Cardiac fibroblast (primary cell): ENCODE measurements around the gene RGS18.

Experiments used
- DNase-seq, 2 donors: peaks; one replicate each; pipeline versions ENCODE4 v3.0.0 to v3.0.0-alpha.2; 2010; ENCODE audit warnings: low read depth in 2 of 2
- H3K4me3 ChIP-seq, 2 donors: replicated peaks in 1 of 2; 1 replicate in 1 of 2; 2 replicates in 1 of 2; pipeline ENCODE4 v1.5.1; 2011; ENCODE audit warnings: low read depth in 2 of 2, low read length in 2 of 2, mild to moderate bottlenecking in 2 of 2, moderate library complexity in 1 of 2
- TF ChIP-seq, protein P1 (sequence below): IDR thresholded peaks from one replicate; pipeline ENCODE4 v1.5.1; 2011; ENCODE audit warnings: low read depth, mild to moderate bottlenecking, low read length, inconsistent platforms

Gene RGS18, protein sequence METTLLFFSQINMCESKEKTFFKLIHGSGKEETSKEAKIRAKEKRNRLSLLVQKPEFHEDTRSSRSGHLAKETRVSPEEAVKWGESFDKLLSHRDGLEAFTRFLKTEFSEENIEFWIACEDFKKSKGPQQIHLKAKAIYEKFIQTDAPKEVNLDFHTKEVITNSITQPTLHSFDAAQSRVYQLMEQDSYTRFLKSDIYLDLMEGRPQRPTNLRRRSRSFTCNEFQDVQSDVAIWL

DNA sequence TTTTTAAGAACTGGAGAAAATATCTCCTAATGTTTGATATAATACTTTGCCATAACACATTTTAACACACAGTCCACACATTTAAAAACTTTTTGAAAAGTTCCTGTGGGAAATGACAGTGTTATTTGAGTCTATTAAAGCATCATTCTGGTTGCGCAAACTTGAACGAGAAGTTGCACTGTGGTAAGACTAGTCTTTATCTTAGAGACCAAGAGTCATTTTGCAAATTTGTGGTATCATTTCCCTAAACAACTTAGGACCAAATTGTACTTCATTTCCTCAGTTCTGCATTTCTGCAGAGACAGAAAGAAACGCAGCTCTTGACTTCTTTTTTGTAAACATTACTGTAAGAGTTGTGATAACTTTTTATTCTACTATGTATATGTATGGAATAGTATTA, at the start of gene RGS18:
Gene RGS18, plus strand, starts transcription at position 282 of the 400 bp plus-strand sequence. CDS start 176 bp downstream, outside the sequence.
- TF ChIP-seq, protein P1, sequence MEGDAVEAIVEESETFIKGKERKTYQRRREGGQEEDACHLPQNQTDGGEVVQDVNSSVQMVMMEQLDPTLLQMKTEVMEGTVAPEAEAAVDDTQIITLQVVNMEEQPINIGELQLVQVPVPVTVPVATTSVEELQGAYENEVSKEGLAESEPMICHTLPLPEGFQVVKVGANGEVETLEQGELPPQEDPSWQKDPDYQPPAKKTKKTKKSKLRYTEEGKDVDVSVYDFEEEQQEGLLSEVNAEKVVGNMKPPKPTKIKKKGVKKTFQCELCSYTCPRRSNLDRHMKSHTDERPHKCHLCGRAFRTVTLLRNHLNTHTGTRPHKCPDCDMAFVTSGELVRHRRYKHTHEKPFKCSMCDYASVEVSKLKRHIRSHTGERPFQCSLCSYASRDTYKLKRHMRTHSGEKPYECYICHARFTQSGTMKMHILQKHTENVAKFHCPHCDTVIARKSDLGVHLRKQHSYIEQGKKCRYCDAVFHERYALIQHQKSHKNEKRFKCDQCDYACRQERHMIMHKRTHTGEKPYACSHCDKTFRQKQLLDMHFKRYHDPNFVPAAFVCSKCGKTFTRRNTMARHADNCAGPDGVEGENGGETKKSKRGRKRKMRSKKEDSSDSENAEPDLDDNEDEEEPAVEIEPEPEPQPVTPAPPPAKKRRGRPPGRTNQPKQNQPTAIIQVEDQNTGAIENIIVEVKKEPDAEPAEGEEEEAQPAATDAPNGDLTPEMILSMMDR: no peak
- no peak within 1 kb of the TSS for H3K4me3 ChIP-seq
- peak; percentile 26 to 47 for DNase-seq

DNA sequence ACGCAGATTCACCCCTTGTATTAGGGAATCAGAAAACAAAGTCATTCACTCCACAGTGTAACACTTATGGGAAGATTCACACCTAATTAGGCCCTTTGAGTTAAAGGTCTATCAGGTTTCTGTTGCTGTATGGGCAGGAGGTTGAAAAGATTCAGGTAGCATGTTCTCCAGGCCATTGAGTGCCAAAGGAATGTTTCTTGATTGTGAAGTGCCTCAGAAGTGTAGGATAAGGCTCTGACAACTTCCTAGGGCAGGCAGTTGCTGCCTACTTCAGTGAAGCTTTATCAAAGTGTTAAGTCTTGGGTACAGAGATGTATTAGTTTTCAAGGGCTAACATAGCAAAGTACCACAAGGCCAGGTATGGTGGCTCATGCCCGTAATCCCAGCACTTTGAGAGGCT, 48.7 kb upstream of the RGS18 start:
- no peak for DNase-seq
- no peak overlapping the region for H3K4me3 ChIP-seq
- TF ChIP-seq, protein P1: no peak

DNA sequence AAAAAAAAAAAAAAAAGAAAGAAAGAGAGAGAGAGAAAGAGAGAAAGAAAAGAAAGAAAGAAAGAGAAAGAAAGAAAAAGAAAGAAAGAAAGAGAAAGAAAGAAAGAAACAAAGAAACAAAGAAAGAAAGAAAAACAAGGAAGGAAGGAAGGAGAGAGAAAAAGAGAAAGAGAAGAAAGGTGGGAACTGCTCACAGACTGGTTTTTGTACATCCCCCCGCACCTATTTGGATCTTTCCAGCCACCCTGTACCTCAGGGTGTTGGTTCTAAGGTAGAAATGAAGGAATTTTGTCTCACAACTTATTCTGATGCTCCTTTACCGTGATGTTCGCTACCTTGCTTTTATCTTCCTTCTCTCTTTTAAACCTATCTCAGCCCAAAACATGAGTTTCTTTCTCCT, 43.3 kb upstream of the RGS18 start:
- H3K4me3 ChIP-seq: no peak overlapping the region
- TF ChIP-seq, protein P1: no peak
- no peak for DNase-seq

DNA sequence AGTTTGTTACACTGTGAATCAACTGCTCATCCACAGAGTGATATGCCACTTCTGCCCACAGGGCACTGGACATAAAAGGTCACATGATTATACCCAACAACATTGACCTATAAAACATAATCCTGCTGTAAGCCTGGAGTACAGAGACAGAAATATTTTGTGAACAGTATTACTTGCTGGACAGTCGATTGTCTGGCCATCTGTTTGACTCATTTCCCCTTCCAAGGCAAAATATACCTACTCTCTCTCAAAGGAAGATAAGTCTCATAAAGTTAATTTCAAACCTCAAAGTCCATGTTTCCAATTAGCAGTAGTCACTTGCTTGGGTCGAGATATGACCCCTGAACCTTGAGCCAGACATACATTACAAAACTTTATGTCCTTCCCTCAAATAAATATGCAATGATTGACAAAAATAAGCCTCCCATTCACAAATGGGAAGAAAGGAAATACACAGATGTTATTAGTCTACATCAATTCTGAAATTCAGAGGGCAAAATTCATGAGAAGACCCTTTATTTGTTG, 39.3 kb upstream of the RGS18 start:
- TF ChIP-seq, protein P1: no peak
- no peak for DNase-seq

DNA sequence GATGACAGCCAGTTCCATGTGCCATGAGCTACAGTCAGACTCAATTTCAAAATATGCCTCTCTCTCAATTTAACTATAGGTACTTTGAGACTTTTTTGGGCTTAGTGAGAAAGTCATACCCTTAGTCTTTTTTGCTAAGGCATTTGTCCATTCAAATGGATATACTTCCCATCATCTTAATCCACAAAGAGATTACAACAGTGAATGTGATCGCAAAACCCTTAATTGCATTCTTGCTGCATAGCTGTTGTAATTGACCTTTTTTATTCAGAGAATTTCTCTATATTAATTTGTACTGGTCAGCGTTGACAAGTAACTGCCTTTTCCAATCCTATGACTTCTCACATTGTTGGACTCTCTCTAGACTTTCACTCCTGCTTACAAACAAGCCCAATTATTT, 38.6 kb upstream of the RGS18 start:
- TF ChIP-seq, protein P1: no peak
- H3K4me3 ChIP-seq: no peak overlapping the region
- DNase-seq: no peak

More for the DNA sequence above, 39.3 kb upstream of the RGS18 start:
- H3K4me3 ChIP-seq: no peak overlapping the region

DNA sequence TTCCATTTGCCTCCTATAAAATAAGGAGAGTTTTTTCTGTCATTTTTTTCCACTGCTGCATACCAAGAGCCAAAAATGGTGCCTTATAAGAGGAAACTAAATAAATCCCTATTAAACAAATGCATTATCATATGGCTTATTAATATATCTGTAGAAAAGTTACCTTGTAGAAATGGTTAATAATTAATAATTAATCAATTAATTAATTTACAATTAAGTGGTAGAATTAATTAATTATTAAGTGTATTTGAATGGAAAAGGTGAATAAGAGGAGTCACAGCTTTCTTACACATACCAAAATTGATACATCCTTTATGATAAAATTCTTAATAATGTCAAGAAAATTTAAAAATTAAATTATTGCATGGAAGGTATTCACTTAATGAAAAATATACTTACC, 35.6 kb upstream of the RGS18 start:
- DNase-seq: no peak
- TF ChIP-seq, protein P1: no peak
- no peak overlapping the region for H3K4me3 ChIP-seq
